Upper lobe of left lung (tissue), 4 donors: ENCODE data around the gene EHF.

Source experiments
- CTCF ChIP-seq, 6 experiments: fragments of 450-650 bp in 4 of 6; fragments of 200-600 bp in 2 of 6; sonication (generic) in 2 of 6; IDR thresholded peaks; one replicate each; pipeline ENCODE4 v1.5.1; 2016 to 2019; ENCODE audit warnings: antibody characterized with exemption in 6 of 6
- POLR2A ChIP-seq, 4 donors: fragments of 450-650 bp; IDR thresholded peaks; one replicate each; pipeline ENCODE4 v1.5.1; 2016 to 2017; ENCODE audit warnings: antibody characterized with exemption in 4 of 4, mild to moderate bottlenecking in 2 of 4

DNA sequence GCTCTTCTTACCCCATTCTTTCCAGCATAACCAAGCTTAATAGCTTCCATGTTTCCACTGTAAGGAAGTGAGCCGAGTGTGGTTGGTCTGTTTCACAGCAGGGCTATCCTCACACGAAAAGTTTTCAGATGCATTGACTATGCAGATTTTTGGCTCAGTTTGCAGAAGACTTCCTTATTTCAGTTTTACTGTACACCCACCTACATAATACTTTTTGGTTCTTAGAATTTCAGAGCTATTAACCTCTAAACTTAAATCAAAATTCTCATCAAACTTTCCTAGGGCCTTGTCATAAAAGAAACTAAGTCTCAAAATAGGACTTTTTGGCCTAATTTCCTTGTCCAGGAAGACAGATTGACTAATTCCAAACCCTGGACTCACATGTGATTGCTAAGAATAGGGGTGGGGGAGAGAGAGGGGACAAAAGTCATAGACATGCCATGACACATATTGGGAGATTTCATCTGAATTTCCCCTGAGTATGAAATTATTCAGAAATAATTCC is 7.3 kb upstream of the EHF start:
- no peak for TF ChIP-seq CTCF (IDR thresholded peaks at IDR 0.05)
- TF ChIP-seq POLR2A (IDR thresholded peaks at IDR 0.05): no peak
